Gastroesophageal sphincter (tissue), 3 donors: ENCODE measurements around the gene PREX1.

ENCODE experiments used
- CTCF ChIP-seq, 4 experiments: fragments of 200-600 bp in 2 of 4; fragments of 450-650 bp in 2 of 4; sonication (generic) in 1 of 4; IDR thresholded peaks; one replicate each; pipeline ENCODE4 v1.5.1; 2017 to 2019; ENCODE audit warnings: antibody characterized with exemption in 4 of 4, mild to moderate bottlenecking in 2 of 4, moderate library complexity in 2 of 4
- POLR2A ChIP-seq, 2 donors: fragments of 450-650 bp; IDR thresholded peaks; one replicate each; pipeline ENCODE4 v1.6.1; 2017; ENCODE audit warnings: antibody characterized with exemption in 2 of 2, mild to moderate bottlenecking in 2 of 2, moderate library complexity in 1 of 2

GRCh38 chr20:48803176-48804053 is 24.4 kb downstream of the PREX1 start:
- TF ChIP-seq CTCF (IDR thresholded peaks at IDR 0.05) (no peak), POLR2A (IDR thresholded peaks at IDR 0.05) (no peak)
